GM21447 (cell line): ENCODE measurements around the gene PALM3.
"Not testable (repeated sequence)": the region's sequence is repeated elsewhere in the genome, so short reads cannot be mapped to it uniquely, and the experiment has no call there.

Experiments
- ATAC-seq: cut with Tn5 transposase; IDR thresholded peaks from one replicate; pipeline ENCODE4 v1.9.1; 2021; ENCODE audit not compliant: unreplicated experiment

The PALM3 gene

DNA sequence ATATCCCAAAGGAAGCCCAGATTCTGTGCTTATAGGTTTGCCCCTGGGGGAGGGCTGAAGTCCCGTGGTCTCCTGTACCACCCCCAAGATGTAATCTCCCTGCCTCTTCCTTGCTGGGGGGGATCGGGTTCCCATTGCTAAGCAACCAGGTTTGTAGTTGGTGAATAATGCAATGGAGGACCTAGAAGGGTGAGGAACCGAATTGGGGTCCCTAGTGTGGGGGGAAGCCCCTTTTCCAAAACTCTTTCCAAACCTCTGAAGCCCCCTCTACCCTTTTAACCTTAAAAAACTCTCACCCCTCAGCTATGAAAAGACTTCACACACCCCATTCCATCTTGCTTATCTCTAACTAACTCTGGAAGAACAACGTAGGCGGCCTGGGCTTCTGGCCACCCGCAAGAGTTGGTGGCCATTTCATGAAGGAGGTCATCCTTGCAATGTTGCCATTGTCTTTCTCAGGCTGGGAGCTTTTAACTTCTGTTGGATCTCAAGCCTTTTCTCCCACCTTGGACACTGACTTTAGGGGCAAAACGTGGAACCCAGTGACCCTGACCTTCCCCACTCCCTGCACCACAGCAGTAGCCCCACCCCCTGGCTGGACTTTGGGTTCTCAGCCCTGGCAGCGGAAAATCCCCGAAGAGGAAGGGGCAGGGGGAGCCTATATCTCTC lies 661 bp downstream of the PALM3 start:
- no peak for ATAC-seq

DNA sequence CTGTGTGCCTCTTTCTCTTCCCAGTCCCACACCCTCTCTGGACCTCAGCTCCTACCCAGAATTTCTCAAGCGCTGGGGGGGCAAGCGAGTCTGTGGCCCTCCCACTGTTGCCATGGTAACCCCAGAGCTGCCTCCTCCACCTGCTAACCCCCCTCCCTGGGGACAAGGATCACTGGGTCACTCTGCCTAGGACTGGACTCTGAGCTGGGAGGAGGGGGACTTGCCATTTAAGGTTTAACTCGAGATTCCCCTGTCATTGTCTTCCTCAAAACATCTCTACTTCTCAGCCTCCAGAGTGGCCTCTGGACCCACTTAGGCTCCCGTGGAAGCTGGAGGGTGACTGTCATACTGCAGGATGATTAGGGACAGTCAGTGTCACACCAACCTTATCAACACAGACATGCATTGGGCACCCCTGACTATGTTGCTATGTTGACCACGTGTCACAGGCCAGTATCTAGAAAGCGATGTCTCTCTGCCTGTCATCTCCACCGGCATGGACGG lies 2.2 kb downstream of the PALM3 start:
- ATAC-seq, result no peak

DNA sequence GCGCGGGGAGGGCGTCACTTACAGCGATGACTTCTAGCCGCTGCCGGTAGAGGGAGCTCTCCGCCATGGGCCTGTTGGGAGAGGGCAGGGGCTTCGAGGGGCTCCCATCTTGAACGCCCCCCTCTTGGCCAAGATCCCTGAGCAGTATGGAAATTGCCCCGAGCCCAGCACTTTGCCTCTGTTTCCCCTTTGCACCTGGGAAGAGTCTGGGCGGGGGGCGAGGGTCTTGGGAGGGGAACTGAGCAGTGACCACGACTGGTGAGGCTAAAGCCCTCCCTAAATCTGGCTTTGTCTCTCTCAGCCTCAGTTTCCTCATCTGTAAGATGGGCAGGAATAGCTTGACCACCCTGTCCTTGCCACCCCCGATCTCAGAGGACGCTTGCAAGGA lies 2.8 kb downstream of the PALM3 start:
- no peak for ATAC-seq

DNA sequence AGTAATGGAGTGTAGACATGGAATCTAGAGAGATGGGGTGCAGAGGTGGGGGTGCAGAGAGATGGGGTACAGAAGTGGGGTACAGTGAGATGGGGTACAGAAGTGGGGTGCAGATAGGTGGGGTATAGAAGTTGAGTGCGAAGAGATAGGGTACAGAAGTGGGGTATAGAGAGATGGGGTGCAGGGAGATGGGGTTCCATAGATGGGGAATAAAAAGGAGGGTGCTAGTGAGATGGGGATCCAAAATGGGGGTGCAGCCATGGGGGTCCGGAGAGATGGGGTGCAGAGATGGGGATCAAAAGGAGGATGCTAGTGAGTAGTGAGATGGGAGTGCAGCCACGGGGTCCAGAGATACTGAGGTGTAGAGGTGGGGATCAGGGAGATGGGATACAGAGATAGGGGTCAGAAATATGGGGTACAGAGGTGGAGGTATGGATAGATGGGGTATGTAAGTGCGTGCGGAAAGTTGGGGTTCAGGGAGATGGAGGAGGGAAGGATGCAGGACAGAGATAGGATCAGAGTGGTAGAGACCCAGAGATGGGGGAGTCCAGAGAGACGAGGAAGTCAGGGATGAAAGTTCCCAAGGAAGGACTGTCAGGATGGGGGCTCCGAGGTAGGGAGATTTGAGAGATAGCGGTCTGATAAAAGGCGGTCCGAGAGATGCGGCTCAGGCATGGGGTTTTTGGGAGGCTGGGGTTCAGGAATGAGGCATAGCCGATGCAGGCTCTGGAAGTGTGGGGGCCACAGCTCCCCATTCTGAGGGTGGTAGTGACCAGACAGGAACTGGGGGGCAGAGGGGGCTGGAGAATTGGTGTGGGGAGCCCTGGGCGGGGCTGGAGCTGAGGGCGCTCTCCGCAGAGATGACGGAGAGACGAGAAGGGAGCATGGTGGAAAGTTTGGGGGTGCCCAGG lies 3.4 kb downstream of the PALM3 start:
- ATAC-seq, result no peak

DNA sequence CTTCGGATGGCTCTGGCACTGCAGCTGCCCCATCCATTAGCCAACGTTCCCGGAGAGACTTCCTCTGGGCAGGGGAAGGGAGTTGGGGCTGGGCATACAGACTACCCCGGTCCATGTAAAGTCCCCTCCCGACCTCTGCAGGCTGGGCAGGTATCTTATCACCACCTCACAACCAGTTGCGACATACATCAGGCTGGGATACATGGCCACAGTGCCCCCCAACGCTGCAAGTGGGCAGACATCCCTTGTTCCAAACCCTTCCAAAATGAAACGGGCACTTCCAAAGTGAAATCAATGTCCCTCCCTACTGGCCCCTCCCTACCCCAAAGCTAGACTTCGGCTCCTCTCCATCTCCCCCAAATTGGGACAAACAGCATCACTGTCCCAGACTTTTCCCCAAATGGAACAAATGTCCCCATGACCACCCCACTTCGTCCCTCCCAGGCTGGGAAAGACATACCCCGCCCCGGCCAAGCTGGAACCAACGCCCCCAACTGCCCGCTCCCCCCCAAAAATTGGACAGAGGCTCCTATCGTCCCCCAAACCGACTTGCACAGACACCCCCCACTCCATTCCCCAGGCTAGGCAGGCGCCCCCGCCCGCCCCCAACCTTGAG lies 5.0 kb downstream of the PALM3 start:
- no peak for ATAC-seq

DNA sequence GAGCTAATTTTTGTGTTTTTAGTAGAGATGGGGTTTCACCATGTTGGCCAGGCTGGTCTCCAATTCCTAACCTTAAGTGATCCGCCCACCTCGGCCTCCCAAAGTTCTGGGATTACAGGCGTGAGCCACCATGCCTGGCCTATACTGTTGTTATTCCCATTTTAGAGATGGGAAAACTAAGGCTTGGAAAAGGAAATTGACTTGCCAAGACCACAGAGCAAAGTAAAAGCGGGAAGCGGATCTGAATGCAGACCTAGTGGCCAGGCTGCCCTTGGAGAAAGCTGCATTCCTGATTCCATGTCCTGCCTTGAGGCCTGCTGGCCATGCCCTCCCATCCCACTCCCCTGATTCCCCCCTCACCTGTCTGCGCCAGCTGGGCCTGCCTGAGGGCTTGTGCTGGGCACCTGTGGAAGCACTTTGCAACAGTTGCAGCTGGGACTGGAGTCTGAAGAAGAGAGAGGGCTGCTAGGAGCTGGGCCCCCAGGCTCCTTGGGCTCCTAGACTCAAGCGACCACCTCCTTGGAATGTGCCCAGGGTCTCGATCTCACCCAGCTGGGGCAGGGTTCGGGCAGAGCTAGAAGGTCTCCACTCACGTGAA lies 5.7 kb downstream of the PALM3 start:
- ATAC-seq, result no peak

DNA sequence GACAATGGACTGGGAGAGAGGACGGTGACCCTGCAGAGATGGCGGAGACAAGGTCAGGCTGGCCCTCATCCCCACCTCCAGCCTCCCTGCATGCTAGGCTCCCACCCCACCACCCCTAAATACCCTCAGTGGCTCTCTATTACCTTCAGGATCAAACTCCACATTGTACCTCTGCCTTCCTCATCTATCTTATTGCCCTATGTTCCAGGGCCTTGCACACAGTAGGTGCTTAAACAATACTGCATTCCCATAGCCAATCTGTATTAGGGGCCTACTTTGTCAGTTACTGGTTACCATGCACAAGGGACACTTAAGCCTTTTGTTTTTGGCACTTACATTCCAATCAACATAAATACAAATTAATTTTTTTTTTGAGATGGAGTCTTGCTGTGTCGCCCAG lies 6.5 kb downstream of the PALM3 start:
- ATAC-seq, result no peak

DNA sequence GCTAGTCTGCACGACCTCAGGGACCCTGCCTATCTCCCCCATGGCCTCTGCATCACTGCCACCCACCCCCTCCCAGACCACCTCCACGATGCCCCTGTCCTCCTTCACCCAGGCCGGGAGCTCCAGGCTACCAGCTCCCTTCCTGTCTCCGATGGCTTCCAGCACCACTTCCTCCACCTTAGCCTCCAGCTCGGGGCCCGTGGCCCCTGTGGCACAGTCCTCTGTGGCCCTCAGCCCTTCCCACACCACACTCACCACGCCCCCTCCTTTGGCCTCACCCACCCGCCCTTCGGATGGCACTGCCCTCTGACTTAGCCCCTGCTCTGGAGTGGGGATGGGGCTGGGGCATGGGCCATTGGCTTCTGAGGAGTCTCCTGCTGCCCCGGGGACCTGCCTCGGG lies 7.2 kb downstream of the PALM3 start:
- no peak for ATAC-seq

DNA sequence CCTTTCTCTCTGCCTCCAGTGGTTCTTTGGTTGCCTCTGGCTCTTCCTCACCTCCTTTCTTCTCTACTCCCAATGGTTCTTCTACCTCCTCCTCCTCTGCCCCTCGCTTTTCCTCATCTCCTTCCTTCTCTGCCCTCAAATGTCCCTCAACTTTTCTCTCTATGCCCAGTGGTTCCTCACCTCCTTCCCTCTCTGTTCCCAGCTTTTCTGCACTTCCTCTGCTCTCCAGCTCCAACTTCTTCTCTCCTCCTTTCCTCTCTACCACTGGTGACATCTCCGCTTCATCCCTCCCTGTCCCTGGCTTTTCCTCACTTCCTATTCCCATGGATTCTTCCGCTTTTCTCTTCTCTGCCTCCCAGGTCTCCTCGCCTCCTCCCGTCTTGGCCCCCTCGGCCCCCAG lies 7.8 kb downstream of the PALM3 start:
- no peak for ATAC-seq

DNA sequence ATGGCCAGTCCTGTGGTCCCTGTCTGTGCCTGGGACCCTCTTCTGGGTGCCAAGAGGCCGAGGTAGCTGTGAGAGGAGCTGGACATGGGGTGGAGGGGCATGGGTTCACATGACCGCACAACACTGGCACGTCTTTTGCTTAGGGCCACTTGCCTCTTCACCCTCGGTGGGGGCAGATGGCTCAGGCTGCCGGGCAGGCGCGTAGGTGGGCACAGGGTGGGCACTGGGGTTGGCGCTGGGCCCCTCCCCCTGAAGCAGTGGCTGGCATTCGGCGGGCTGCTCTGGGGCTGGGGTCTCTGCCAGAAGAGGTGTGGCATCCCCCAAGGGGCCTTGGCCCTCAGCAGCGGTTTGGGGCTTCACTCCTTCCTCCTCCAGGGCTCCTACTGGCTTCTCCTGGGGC lies 8.4 kb downstream of the PALM3 start:
- no peak for ATAC-seq

DNA sequence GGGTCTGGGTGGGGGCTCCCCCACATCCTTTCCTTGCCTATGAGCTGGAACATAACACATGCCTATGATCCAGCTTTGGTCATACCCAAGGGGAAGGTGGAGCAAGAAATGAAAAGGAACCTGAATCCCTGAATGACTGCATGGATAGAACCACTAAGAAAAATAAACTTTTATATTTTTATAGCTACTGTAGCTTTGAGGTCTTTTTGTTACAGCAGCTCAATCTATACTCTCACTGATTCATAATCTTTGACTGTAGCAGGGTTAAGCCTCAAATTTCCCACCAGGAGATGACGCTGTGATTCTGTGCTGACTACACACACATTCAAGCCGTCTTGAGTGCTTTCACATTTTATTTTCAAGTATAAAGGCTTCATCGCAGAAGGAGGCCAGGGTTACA lies 8.8 kb downstream of the PALM3 start:
- no peak for ATAC-seq

DNA sequence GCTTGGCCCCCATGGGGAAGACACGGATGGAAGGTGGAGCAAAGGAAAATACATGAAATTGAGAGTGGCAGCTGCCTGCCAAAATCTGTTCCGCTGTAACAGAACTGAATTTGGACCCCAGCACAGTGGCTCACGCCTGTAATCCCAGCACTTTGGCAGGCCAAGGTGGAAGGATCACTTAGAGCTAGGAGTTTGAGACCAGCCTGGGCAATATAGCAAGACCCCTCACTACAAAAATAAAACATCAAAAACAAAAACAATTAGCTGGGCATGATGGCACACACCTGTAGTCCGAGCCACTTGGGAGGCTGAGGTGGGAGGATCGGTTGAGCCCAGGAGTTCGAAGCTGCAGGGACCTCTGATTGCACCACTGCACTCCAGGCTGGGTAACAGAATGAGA lies 9.4 kb downstream of the PALM3 start:
- ATAC-seq, result no peak

DNA sequence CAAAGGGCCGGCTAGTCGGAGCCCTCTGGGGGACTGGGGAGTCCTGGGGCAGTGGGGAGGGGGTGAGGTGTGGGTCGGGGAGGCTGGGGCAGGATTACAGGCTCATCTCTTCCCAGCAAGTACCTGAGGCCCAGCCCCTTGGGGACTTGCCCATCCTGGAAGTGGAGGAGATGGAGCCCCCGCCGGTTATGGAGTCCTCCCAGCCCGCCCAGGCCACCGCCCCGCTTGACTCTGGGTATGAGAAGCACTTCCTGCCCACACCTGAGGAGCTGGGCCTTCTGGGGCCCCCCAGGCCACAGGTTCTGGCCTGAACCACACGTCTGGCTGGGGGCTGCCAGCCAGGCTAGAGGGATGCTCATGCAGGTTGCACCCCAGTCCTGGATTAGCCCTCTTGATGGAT lies 9.9 kb downstream of the PALM3 start:
- ATAC-seq, result no peak

DNA sequence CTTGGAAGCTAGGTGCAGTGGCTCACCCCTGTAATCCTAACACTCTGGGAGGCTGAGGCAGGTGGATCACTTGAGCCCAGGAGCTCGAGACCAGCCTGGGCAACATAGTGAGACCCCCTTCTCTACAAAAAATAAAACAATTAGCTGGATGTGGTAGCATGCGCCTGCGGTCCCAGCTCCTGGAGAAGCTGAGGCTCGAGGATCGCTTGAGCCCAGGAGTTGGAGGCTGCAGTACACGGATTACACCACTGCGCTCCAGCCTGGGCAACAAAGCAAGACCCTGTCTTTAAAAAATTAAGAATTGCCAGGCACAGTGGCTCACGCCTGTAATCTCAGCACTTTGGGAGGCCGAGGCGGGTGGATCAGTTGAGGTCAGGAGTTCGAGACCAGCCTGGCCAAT lies 10.9 kb downstream of the PALM3 start:
- ATAC-seq, result not testable (repeated sequence)

DNA sequence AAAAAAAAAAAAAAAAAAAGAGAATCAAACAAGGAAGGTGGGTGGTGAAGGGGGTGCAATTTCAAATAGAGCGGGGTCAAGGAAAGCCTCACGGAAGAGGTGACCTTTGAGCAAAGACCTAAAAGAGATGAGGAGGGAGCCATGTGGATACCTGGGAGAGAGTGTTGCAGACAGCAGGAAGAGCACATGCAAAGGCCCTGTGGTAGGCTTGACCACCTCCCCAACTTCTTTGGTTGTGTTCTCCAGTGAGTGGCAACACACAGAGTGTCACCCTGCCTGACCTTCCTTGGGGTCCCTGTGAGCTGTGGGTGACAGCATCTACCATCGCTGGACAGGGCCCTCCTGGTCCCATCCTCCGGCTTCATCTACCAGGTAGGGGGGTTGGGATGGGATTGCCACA lies 11.4 kb downstream of the PALM3 start:
- ATAC-seq, result no peak

DNA sequence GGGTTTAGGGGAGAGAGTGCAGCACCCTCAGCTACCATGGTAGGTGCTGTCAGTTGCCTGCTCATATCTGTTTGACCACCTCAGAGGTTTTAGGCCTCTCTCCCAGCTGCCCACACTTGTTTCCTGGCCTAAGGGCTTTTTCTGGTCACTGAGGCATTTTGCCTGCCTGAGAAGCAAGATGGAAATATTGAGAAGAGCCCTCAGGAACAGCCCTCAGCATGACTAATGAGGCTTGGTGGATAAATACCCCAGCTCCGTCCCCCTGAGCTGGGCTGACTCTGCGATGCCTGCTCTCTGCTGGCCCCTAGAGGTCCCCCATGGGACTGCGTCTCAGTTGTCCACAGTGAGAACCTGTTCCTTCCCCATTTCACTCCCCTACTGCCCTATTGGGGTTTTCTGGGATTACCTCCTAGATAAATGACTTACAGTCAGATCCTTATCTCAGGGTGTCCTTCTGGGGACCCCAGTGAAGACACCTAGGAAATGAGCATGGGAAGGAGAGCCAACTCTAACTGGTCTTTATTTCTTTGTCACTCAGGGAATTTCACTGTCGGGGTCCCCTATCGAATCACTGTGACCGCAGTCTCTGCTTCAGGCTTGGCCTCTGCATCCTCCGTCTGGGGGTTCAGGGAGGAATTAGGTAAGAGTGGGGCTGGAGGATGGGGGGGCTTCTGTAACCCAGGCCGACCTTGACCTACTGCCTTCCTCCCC lies 13.3 kb downstream of the PALM3 start:
- ATAC-seq, result no peak

DNA sequence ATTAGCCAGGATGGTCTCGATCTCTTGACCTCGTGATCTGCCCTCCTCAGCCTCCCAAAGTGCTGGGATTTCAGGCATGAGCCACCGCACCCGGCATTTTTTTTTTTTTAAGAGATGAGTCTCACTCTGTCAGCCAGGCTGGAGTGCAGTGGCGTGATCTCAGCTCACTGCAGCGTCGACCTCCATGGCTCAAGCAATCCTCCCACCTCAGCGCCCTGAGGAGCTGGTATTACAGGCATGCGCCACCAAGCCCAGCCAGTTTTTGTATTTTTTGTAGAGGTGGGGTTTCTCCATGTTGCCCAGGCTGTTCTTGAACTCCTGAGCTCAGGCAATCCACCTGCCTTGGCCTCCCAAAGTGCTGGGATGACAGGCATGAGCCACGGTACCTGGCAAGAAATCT lies 14.0 kb downstream of the PALM3 start:
- not testable (repeated sequence) for ATAC-seq

DNA sequence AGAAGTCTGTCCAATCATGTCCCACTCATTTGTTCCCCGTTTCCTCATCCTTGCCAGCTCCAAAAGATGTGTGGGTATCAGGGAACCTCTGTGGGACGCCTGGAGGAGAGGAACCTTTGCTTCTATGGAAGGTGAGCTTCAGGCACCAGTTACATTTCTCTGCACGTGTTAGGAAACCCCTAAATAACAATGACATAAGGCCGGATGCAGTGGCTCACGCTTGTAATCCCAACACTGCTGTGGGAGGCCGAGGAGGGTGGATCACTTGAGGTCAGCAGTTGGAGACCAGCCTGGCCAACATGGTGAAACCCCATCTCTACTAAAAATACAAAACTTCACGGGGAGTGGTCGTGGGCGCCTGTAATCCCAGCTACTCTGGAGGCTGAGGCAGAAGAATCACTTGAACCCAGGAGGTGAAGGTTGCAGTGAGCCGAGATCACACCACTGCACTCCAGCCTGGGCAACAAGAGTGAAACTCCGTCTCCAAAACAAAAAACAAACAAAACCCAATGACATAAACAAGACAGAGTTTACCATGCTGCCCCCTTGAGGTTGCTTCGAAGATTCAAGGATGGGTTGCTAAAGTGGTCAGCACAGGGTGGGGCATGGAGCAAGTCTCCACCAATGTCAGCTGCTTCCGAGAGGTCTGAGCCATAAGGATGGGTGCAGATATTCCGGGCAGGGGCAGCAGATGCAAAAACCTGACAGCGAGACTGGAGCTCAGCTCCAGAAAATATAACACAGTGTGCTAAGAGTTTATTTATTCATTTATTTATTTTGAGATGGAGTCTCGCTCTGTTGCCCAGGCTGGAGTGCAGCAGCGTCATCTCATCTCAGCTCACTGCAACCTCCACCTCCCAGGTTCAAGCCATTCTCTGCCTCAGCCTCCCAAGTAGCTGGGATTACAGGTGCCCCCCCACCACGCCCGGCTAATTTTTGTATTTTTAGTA lies 18.9 kb downstream of the PALM3 start:
- ATAC-seq, result not testable (repeated sequence)

DNA sequence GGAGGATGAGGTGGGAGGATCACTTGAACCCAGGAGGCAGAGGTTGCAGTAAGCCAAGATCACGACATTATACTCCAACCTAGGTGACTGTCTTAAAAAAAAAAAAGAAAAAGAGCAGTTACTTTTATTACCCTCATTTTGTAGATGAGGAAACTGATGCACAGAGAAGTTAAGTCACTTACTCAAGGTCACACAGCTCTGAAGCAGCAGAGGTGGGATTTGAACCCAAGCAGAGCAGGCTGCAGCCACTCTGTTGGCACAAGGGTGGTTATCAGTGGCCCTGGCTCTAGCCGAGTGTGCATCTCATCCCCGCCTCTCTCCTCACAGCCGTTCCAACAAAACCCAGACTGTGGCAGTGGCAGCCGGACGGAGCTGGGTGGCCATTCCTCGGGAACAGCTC lies 22.7 kb downstream of the PALM3 start:
- no peak for ATAC-seq

DNA sequence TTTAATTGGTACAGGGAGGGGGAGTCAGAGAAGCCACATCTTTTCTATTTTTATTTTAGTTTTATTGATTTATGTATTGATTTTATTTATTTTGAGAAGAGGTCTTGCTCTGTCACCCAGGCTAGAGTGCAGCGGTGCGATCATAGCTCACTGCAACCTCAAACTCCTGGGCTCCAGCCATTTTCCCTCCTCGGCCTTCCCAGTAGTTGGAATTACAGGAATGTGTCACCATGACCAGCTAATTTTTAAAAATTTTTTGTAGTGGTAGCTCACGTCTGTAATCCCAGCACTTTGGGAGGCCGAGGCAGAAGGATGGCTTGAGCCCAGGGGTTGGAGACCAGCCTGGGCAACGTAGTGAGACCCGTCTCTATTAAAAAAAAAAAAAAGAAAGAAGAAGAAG lies 26.2 kb downstream of the PALM3 start:
- ATAC-seq, result no peak
